Activated CD8-positive, alpha-beta T cell treated with anti-CD3 and anti-CD28 coated beads for 36 hours (primary cell): ENCODE results near the gene TLR1. TPM values are rescaled to one million over a fixed set of nuclear protein-coding genes. Genes with fewer than 3 reads are reported as not detected.
"Not testable (repeated sequence)": the region's sequence is repeated elsewhere in the genome, so short reads cannot be mapped to it uniquely, and the experiment has no call there.

ENCODE experiments used
- ATAC-seq: fragments of 200-7000 bp; cut with Tn5 transposase; one replicate; pipeline ENCODE4 v1.10.0; 2021; ENCODE audit warnings: mild to moderate bottlenecking, moderate library complexity
- CTCF ChIA-PET: fragments of 350-600 bp; sonication (Branson Sonifier 250); formaldehyde crosslinking; loops from one replicate; lab custom pipeline; 2021; ENCODE audit warnings: antibody characterized with exemption; lab: Charles Lee
- POLR2A ChIA-PET: fragments of 350-600 bp; sonication (Branson Sonifier 250); formaldehyde crosslinking; loops from one replicate; lab custom pipeline; 2021; ENCODE audit warnings: antibody characterized with exemption; lab: Charles Lee
- DNase-seq: peaks from one replicate; pipeline ENCODE4 v3.0.0-alpha.2; 2020
- H3K27ac Mint-ChIP-seq: one replicate; pipeline ENCODE4 v1.8.0; 2021; ENCODE audit warnings: mild to moderate bottlenecking, mixed read lengths
- H3K27me3 Mint-ChIP-seq: one replicate; pipeline ENCODE4 v1.8.0; 2021; ENCODE audit warnings: mixed read lengths
- H3K36me3 Mint-ChIP-seq: one replicate; pipeline ENCODE4 v1.8.0; 2021; ENCODE audit warnings: low read depth, mixed read lengths
- H3K4me1 Mint-ChIP-seq: one replicate; pipeline ENCODE4 v1.8.0; 2021; ENCODE audit warnings: low read depth, mixed read lengths
- H3K4me3 Mint-ChIP-seq: one replicate; pipeline ENCODE4 v1.8.0; 2021; ENCODE audit warnings: mild to moderate bottlenecking, moderate library complexity, mixed read lengths
- H3K9me3 Mint-ChIP-seq: one replicate; pipeline ENCODE4 v1.8.0; 2021; ENCODE audit warnings: mixed read lengths
- intact Hi-C: fragments of 100-400 bp; cut with micrococcal nuclease; formaldehyde crosslinking; loops from one replicate; pipeline ENCODE4 v1.10.0; 2022
- total RNA-seq, 2 experiments: library from RNA; stranded (reverse); gene quantifications; one replicate each; pipeline ENCODE4 v1.2.3, GENCODE V29; 2021
- TF ChIP-seq, protein P1 (sequence below): fragments of 200-600 bp; IDR thresholded peaks from one replicate; pipeline ENCODE4 v1.8.0; 2022; ENCODE audit warnings: antibody characterized with exemption, mild to moderate bottlenecking

TLR1 gene
- total RNA-seq, 2 experiments from 2014 or later: 1.5 to 1.9 TPM

GRCh38 chr4:38775326-38775725, 29.3 kb downstream of the TLR1 start:
- no peaks in the 10 kb centered on the region for H3K4me1 Mint-ChIP-seq
- intact Hi-C loops: no loop called here
- peaks cover 4% of the 10 kb centered on the region for H3K9me3 Mint-ChIP-seq
- TF ChIP-seq, protein P1, sequence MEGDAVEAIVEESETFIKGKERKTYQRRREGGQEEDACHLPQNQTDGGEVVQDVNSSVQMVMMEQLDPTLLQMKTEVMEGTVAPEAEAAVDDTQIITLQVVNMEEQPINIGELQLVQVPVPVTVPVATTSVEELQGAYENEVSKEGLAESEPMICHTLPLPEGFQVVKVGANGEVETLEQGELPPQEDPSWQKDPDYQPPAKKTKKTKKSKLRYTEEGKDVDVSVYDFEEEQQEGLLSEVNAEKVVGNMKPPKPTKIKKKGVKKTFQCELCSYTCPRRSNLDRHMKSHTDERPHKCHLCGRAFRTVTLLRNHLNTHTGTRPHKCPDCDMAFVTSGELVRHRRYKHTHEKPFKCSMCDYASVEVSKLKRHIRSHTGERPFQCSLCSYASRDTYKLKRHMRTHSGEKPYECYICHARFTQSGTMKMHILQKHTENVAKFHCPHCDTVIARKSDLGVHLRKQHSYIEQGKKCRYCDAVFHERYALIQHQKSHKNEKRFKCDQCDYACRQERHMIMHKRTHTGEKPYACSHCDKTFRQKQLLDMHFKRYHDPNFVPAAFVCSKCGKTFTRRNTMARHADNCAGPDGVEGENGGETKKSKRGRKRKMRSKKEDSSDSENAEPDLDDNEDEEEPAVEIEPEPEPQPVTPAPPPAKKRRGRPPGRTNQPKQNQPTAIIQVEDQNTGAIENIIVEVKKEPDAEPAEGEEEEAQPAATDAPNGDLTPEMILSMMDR: no peak
- no peak overlapping the region for H3K4me3 Mint-ChIP-seq
- CTCF ChIA-PET: interaction anchor here (1.5 to 1.8 kb wide), 3 partner anchors 10 to 16 kb away, joined by 3 to 5 read pairs (median 4); no protein-coding TSS in a partner anchor
- H3K27me3 Mint-ChIP-seq: peaks cover 3% of the 10 kb centered on the region
- POLR2A ChIA-PET: no interaction called here
- no peak for ATAC-seq
- H3K36me3 Mint-ChIP-seq: no peaks in the 10 kb centered on the region
- H3K27ac Mint-ChIP-seq: no peak overlapping the region
- no peak for DNase-seq

GRCh38 chr4:38774181-38774955, 30.2 kb downstream of the TLR1 start:
- no peaks in the 10 kb centered on the region for H3K36me3 Mint-ChIP-seq
- no peaks in the 10 kb centered on the region for H3K4me1 Mint-ChIP-seq
- ChIA-PET CTCF (interaction anchor here (1.1 to 6.6 kb wide), 5 partner anchors 8 to 86 kb away, joined by 3 to 49 read pairs (median 4); partner anchors contain the start of gene TLR10), POLR2A (no interaction called here)
- H3K27ac Mint-ChIP-seq: no peak overlapping the region
- peaks cover 3% of the 10 kb centered on the region for H3K27me3 Mint-ChIP-seq
- TF ChIP-seq, protein P1: no peak
- H3K9me3 Mint-ChIP-seq: peaks cover 4% of the 10 kb centered on the region
- DNase-seq (no peak), ATAC-seq (no peak)
- H3K4me3 Mint-ChIP-seq: no peak overlapping the region
- intact Hi-C loops: no loop called here

DNA sequence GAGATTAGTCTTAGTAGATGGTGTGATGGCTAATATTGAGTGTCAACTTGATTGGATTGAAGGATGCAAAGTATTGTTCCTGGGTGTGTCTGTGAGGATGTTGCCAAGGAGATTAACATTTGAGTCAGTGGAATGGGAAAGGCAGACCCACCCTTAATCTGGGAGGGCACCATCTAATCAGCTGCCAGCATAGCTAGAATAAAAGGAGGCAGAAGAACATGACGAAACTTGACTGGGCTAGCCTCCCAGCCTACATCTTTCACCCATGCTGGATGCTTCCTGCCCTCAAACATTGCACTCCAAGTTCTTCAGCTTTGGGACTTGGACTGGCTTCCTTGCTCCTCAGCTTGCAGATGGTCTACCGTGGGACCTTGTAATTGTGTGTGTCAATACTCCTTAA, 34.3 kb downstream of the TLR1 start:
- H3K4me3 Mint-ChIP-seq, H3K4me1 Mint-ChIP-seq, H3K27ac Mint-ChIP-seq, DNase-seq, POLR2A ChIA-PET, H3K27me3 Mint-ChIP-seq, H3K9me3 Mint-ChIP-seq, intact Hi-C loops, ATAC-seq, H3K36me3 Mint-ChIP-seq: not testable (repeated sequence)
- CTCF ChIA-PET: interaction anchor here (1.1 to 6.6 kb wide), 3 partner anchors 11 to 20 kb away, joined by 3 to 49 read pairs (median 21); partner anchors contain the start of gene TLR10

- intact Hi-C loops: no loop called here
- POLR2A ChIA-PET: no interaction called here
Measured at GRCh38 chr4:38769857-38770256, 34.7 kb downstream of the TLR1 start.

GRCh38 chr4:38769441-38769840, 35.1 kb downstream of the TLR1 start:
- no peaks in the 10 kb centered on the region for H3K4me1 Mint-ChIP-seq
- no peak overlapping the region for H3K4me3 Mint-ChIP-seq
- ChIA-PET POLR2A (no interaction called here), CTCF (interaction anchor here (0.7 to 6.6 kb wide), 6 partner anchors 10 to 94 kb away, joined by 3 to 49 read pairs (median 4); partner anchors contain the start of gene TLR10)
- H3K9me3 Mint-ChIP-seq: peaks cover 2% of the 10 kb centered on the region
- peaks cover 3% of the 10 kb centered on the region for H3K27me3 Mint-ChIP-seq
- TF ChIP-seq, protein P1: no peak
- H3K27ac Mint-ChIP-seq: no peak overlapping the region
- no peaks in the 10 kb centered on the region for H3K36me3 Mint-ChIP-seq
- no peak for DNase-seq
- ATAC-seq: no peak
- intact Hi-C loops: no loop called here

More at GRCh38 chr4:38769857-38770256, 34.7 kb downstream of the TLR1 start:
- Mint-ChIP-seq H3K27ac (no peak overlapping the region), H3K9me3 (peaks cover 4% of the 10 kb centered on the region), H3K4me1 (no peaks in the 10 kb centered on the region), H3K27me3 (peaks cover 3% of the 10 kb centered on the region), H3K4me3 (no peak overlapping the region), H3K36me3 (no peaks in the 10 kb centered on the region)
- CTCF ChIA-PET: interaction anchor here (1.0 to 6.6 kb wide), 4 partner anchors 10 to 91 kb away, joined by 3 to 49 read pairs (median 12); partner anchors contain the start of gene TLR10
- TF ChIP-seq, protein P1: no peak
- no peak for DNase-seq
- ATAC-seq: no peak
